HCT116 (cell line): ENCODE results near the gene PITHD1. TPM values are rescaled to one million over a fixed set of nuclear protein-coding genes. Genes with fewer than 3 reads are reported as not detected.

ENCODE experiments used
- ATAC-seq: fragments of 200-7000 bp; cut with Tn5 transposase; 2 replicates; pipeline ENCODE4 v1.9.1; 2020; ENCODE audit warnings: mild to moderate bottlenecking, moderate library complexity
- BruUV-seq: library from RNA; stranded (reverse); fragments of 400-500 nt; replicated peaks from 2 replicates; lab custom pipeline; 2021; lab: Mats Ljungman, UMichigan
- CTCF ChIA-PET: fragments of 300-600 bp; sonication (Branson Sonifier 250); formaldehyde crosslinking; loops from one replicate; lab custom pipeline; 2021; ENCODE audit warnings: antibody characterized with exemption; lab: Charles Lee
- POLR2A ChIA-PET: fragments of 300-600, 350-600 bp; sonication (Branson Sonifier 250); formaldehyde crosslinking; loops from one replicate; lab custom pipeline; 2021; ENCODE audit warnings: antibody characterized with exemption; lab: Charles Lee
- RAD21 ChIA-PET, 2 experiments: fragments of 300-600 bp; sonication (Branson Sonifier 250); formaldehyde crosslinking; loops; one replicate each; lab custom pipeline; 2023; ENCODE audit warnings: low total read pairs in 2 of 2; ENCODE audit not compliant: uncharacterized antibody in 2 of 2, unreplicated experiment in 2 of 2, low non-redundant PET in 1 of 2; lab: Charles Lee
- DNase-seq: peaks from one replicate; pipeline ENCODE4 v3.0.0-alpha.2; 2010; ENCODE audit warnings: low read depth, low spot score
- H2AFZ ChIP-seq: fragments of 200-600 bp; shearing (Covaris generic), sonication (generic); 2 replicates; pipeline ENCODE4 v1.6.1; 2017; ENCODE audit warnings: low read depth, mixed run types, mixed read lengths, antibody characterized with exemption, low read length; ENCODE audit not compliant: poor library complexity, severe bottlenecking
- H3K27ac ChIP-seq: 2 replicates; pipeline ENCODE4 v1.5.1; 2012; ENCODE audit warnings: low read depth, low read length
- H3K27me3 ChIP-seq: fragments of 200-600 bp; sonication (generic); 2 replicates; pipeline ENCODE4 v1.6.1; 2016; ENCODE audit warnings: mixed run types, low read length, mixed read lengths; ENCODE audit not compliant: insufficient read depth
- H3K36me3 ChIP-seq, 2 experiments: fragments of 200-500 bp in 1 of 2; fragments of 200-600 bp in 1 of 2; sonication (Bioruptor generic) in 1 of 2; sonication (generic) in 1 of 2; 2 replicates each; pipeline versions ENCODE4 v1.5.1 to v1.6.1; 2014 to 2016; ENCODE audit warnings: low read length in 2 of 2, inconsistent platforms in 1 of 2, mixed read lengths in 1 of 2, mixed run types in 1 of 2; ENCODE audit not compliant: insufficient read depth in 2 of 2, control insufficient read depth in 1 of 2
- H3K4me1 ChIP-seq, 2 experiments: fragments of 200-600 bp in 1 of 2; sonication (generic) in 1 of 2; 2 replicates each; pipeline versions ENCODE4 v1.5.1 to v1.6.1; 2012 to 2017; ENCODE audit warnings: low read length in 2 of 2, inconsistent platforms in 1 of 2, mild to moderate bottlenecking in 1 of 2, mixed read lengths in 1 of 2, mixed run types in 1 of 2, moderate library complexity in 1 of 2; ENCODE audit not compliant: insufficient read depth in 2 of 2, control insufficient read depth in 1 of 2
- H3K4me2 ChIP-seq: fragments of 200-600 bp; sonication (generic); 2 replicates; pipeline ENCODE4 v1.6.1; 2017; ENCODE audit warnings: mixed run types, low read length, mixed read lengths
- H3K4me3 ChIP-seq, 2 experiments: fragments of 200-600 bp in 1 of 2; sonication (generic) in 1 of 2; replicated peaks in 1 of 2; 2 replicates each; pipeline ENCODE4 v1.5.1; 2011 to 2016; ENCODE audit warnings: low read length in 2 of 2, control low read depth in 1 of 2, low read depth in 1 of 2, mild to moderate bottlenecking in 1 of 2, mixed read lengths in 1 of 2, mixed run types in 1 of 2
- H3K79me2 ChIP-seq: fragments of 200-600 bp; sonication (generic); 2 replicates; pipeline ENCODE4 v1.6.1; 2017; ENCODE audit warnings: mild to moderate bottlenecking, mixed run types, low read length, moderate library complexity, mixed read lengths; ENCODE audit not compliant: insufficient read depth
- H3K9ac ChIP-seq: fragments of 200-600 bp; sonication (generic); 2 replicates; pipeline ENCODE4 v1.6.1; 2016; ENCODE audit warnings: low read length, mixed read lengths
- H3K9me2 ChIP-seq: fragments of 200-600 bp; sonication (generic), shearing (Covaris generic); 2 replicates; pipeline ENCODE4 v1.6.1; 2017; ENCODE audit warnings: mixed run types, mild to moderate bottlenecking, moderate library complexity; ENCODE audit not compliant: insufficient read depth
- H3K9me3 ChIP-seq, 2 experiments: fragments of 200-500 bp in 1 of 2; fragments of 200-600 bp in 1 of 2; sonication (Bioruptor generic) in 1 of 2; sonication (generic) in 1 of 2; 2 replicates each; pipeline ENCODE4 v1.6.1; 2014 to 2017; ENCODE audit warnings: low read length in 2 of 2, mixed read lengths in 2 of 2, inconsistent platforms in 1 of 2, low read depth in 1 of 2, mild to moderate bottlenecking in 1 of 2, mixed run types in 1 of 2, moderate library complexity in 1 of 2; ENCODE audit not compliant: control insufficient read depth in 1 of 2, insufficient read depth in 1 of 2
- H4K20me1 ChIP-seq: fragments of 200-600 bp; sonication (generic), shearing (Covaris generic); 2 replicates; pipeline ENCODE4 v1.6.1; 2017; ENCODE audit warnings: mixed run types, mild to moderate bottlenecking, moderate library complexity; ENCODE audit not compliant: insufficient read depth
- CBX3 ChIP-seq: IDR thresholded peaks from 2 replicates; pipeline ENCODE4 v1.6.1; 2012; ENCODE audit warnings: low read depth
- EGR1 ChIP-seq: IDR thresholded peaks from 2 replicates; pipeline ENCODE4 v1.6.1; 2012; ENCODE audit warnings: low read depth
- ELF1 ChIP-seq: IDR thresholded peaks from 2 replicates; pipeline ENCODE4 v1.6.1; 2012; ENCODE audit warnings: low read depth, borderline replicate concordance
- EZH2phosphoT487 ChIP-seq: fragments of 200-600 bp; IDR thresholded peaks from 2 replicates; pipeline ENCODE4 v1.6.1; 2018; ENCODE audit warnings: antibody characterized with exemption, borderline replicate concordance
- JUND ChIP-seq: IDR thresholded peaks from 2 replicates; pipeline ENCODE4 v1.6.1; 2012
- POLR2AphosphoS5 ChIP-seq: IDR thresholded peaks from 2 replicates; pipeline ENCODE4 v1.6.1; 2011; ENCODE audit warnings: mild to moderate bottlenecking, low read depth, low read length, moderate library complexity
- RAD21 ChIP-seq: IDR thresholded peaks from 2 replicates; pipeline ENCODE4 v1.6.1; 2012; ENCODE audit warnings: low read depth, mild to moderate bottlenecking
- SIN3A ChIP-seq: IDR thresholded peaks from 2 replicates; pipeline ENCODE4 v1.6.1; 2012; ENCODE audit warnings: low read depth
- TCF7L2 ChIP-seq: IDR thresholded peaks from 2 replicates; pipeline ENCODE4 v1.7.0; 2011; ENCODE audit warnings: borderline replicate concordance, inconsistent platforms; ENCODE audit not compliant: insufficient read depth, insufficient read length; ENCODE audit errors: extremely low read depth
- YY1 ChIP-seq: IDR thresholded peaks from 2 replicates; pipeline ENCODE4 v1.6.1; 2011; ENCODE audit warnings: low read length, low read depth, moderate library complexity, mild to moderate bottlenecking; ENCODE audit not compliant: insufficient replicate concordance; ENCODE audit errors: extremely low read depth
- ZFX ChIP-seq: fragments of 450-650 bp; IDR thresholded peaks from 2 replicates; pipeline ENCODE4 v1.6.1; 2017
- ZNF274 ChIP-seq: fragments of 200-500 bp; sonication (Bioruptor generic); IDR thresholded peaks from 2 replicates; pipeline ENCODE4 v1.6.1; 2014; ENCODE audit warnings: mild to moderate bottlenecking, low read depth, low read length, inconsistent platforms
- intact Hi-C: fragments of 100-400 bp; cut with micrococcal nuclease; formaldehyde crosslinking; loops from 2 replicates; pipeline ENCODE4 v1.10.0; 2022
- total RNA-seq: library from RNA; stranded (reverse); gene quantifications from one replicate; pipeline ENCODE4 v1.2.1, GENCODE V29; 2021; ENCODE audit not compliant: unreplicated experiment

Gene PITHD1
- total RNA-seq, 1 experiment from 2014 or later = 57.2 TPM

DNA sequence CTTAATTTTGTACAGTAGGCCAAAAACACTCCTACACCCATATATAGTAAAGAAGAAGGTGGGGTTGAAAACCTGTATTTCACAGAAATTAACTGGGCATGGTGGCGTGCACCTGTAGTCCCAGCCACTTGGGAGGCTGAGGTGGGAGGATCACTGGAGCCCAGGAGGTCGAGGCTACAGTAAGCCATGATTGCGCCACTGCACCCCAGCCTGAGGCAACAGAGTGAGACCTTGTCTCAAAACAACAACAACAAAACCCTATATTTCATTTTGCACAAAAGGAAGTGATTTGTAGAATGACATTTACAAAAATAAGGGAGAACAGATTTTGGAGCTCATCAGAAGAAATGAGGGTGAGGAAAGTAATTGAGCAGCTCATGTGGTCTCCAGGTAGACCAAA is 10.5 kb downstream of the PITHD1 start:
- ChIA-PET RAD21 (no interaction called here), CTCF (interaction anchor here (2.3 to 4.1 kb wide), 2 partner anchors 9 to 17 kb away, joined by 7 to 15 read pairs; no protein-coding TSS in a partner anchor), POLR2A (interaction anchor here (0.6 to 3.8 kb wide), 2 partner anchors 10 to 229 kb away, joined by 3 to 30 read pairs; partner anchors contain the start of gene PITHD1)
- no peak for ATAC-seq
- TF ChIP-seq ZNF274 (no peak), JUND (no peak), RAD21 (no peak), EGR1 (no peak), ZFX (no peak), SIN3A (no peak), POLR2AphosphoS5 (no peak), CBX3 (no peak), ELF1 (no peak)
- no peak overlapping the region for H2AFZ ChIP-seq
- peak overlapping the region; percentile 85; the same call in 1 of the 2 replicates for H3K9ac ChIP-seq
- no peaks in the 10 kb centered on the region for H4K20me1 ChIP-seq
- peak overlapping the region; percentile 79; the same call in 1 of the 2 replicates for H3K27ac ChIP-seq
- peaks cover 31 to 47% of the 10 kb centered on the region in 2 experiments for H3K4me1 ChIP-seq
- H3K9me2 ChIP-seq = no peaks in the 10 kb centered on the region
- H3K27me3 ChIP-seq = no peaks in the 10 kb centered on the region
- no peak overlapping the region for H3K4me3 ChIP-seq
- peaks cover 51% of the 10 kb centered on the region for H3K79me2 ChIP-seq
- intact Hi-C loops = no loop called here
- H3K36me3 ChIP-seq = peaks cover 29 to 38% of the 10 kb centered on the region in 2 experiments; a peak in 3 of 4 replicates
- DNase-seq = no peak
- BruUV-seq = no TSS peak
- peak overlapping the region; percentile 78 for H3K4me2 ChIP-seq
- H3K9me3 ChIP-seq = no peaks in the 10 kb centered on the region

DNA sequence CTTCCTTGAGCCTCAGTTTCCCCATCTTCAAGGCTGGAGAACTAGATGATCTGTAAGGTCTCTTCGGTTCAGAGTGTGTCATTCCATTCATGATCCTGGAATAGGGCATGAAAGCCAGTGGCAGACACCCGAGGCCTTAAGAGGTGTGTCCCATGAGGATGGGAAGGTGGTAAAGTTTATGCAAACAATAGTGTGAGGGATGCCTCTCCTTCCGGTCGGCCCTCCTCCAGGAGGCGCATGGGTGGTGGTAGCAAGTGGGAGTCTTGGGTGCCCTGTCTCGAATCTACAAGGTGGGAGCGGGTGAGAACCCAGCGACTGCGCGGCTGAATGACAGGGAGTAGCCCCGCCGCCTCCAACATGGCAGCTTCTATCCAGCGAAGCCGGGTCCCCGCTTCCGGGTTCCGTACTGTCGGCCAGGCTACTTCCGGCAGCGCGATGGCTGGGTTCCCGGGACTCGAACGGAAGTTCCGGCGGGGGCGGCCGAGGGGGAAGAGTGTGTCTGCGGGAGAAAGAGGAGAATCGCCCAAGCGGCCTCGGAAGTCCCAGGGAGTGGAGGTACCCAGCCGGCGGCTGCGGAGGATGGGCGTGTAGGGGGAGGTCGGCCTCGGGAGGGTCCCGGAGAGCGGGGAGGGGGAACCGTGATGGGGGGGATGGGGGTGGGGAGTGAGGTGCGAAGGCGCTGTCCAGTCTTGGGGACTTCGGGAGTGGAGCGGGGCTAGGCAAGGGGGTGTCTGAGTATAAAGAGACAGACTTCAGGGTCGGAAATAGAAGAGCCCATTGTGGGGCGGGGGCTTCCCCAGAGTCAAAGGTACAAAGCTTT is 12.7 kb downstream of the PITHD1 start, which contains the start of gene LYPLA2:
LYPLA2 (plus strand) TSS at position 450 of the 820 bp plus-strand sequence. CDS start 1,538 bp downstream, outside the sequence.
- POLR2A ChIA-PET = interaction anchor here (1.1 to 3.8 kb wide), 5 partner anchors 9 to 262 kb away, joined by 3 to 30 read pairs (median 4); partner anchors contain the start of genes GALE and PITHD1
- RAD21 ChIA-PET = no interaction called here
- TF ChIP-seq POLR2AphosphoS5 = peak; percentile 85
- peak; percentile 98 for TF ChIP-seq YY1
- no peak for TF ChIP-seq EZH2phosphoT487
- TF ChIP-seq TCF7L2 = peak; percentile 29
- CTCF ChIA-PET = interaction anchor here (0.6 to 4.1 kb wide), 6 partner anchors 11 to 226 kb away, joined by 3 to 15 read pairs (median 4); partner anchors contain the start of gene PITHD1
- Histone ChIP-seq H3K4me2 (peak within 1 kb of the TSS; percentile 78), H3K27me3 (no peaks in the 10 kb centered on the region), H3K36me3 (peaks cover 16 to 32% of the 10 kb centered on the region in 2 experiments; a peak in 3 of 4 replicates), H3K4me3 (peak within 1 kb of the TSS; percentile 89 to 95), H4K20me1 (no peaks in the 10 kb centered on the region), H3K79me2 (peaks cover 41% of the 10 kb centered on the region), H3K9ac (peak within 1 kb of the TSS; percentile 85), H3K9me2 (no peaks in the 10 kb centered on the region), H3K27ac (peak within 1 kb of the TSS; percentile 79), H2AFZ (no peak within 1 kb of the TSS), H3K4me1 (peaks cover 31 to 49% of the 10 kb centered on the region in 2 experiments), H3K9me3 (no peaks in the 10 kb centered on the region)
- intact Hi-C loops = no loop called here
- no TSS peak for BruUV-seq
- DNase-seq (peak; percentile 75), ATAC-seq (peak; percentile 77)
